Heart right ventricle (tissue), 16 donors: ENCODE results near the gene HPDL. TPM values are rescaled to one million over a fixed set of nuclear protein-coding genes. Genes with fewer than 3 reads are reported as not detected.

Source experiments
- ATAC-seq, 8 donors: fragments of 200-7000 bp; cut with Tn5 transposase; one replicate each; pipeline ENCODE4 v1.9.1; 2020; ENCODE audit warnings: mild to moderate bottlenecking in 8 of 8, moderate library complexity in 8 of 8, moderate number of reproducible peaks in 1 of 8
- DNase-seq, 2 donors: peaks; one replicate each; pipeline ENCODE4 v3.0.0-alpha.2; 2020
- H3K27ac ChIP-seq, 10 donors: fragments of 200-600 bp; sonication (generic) in 2 of 10; one replicate each; pipeline versions ENCODE4 v1.5.0 to v1.8.0; 2020 to 2022; ENCODE audit warnings: mild to moderate bottlenecking in 3 of 10
- H3K27me3 ChIP-seq, 7 donors: fragments of 200-600 bp; one replicate each; pipeline ENCODE4 v1.8.0; 2021 to 2022; ENCODE audit warnings: mild to moderate bottlenecking in 2 of 7
- H3K36me3 ChIP-seq, 9 donors: fragments of 200-600 bp; sonication (generic) in 1 of 9; one replicate each; pipeline versions ENCODE4 v1.5.0 to v1.8.0; 2020 to 2022; ENCODE audit warnings: mild to moderate bottlenecking in 2 of 9
- H3K4me1 ChIP-seq, 9 donors: fragments of 200-600 bp; sonication (generic) in 1 of 9; one replicate each; pipeline versions ENCODE4 v1.5.0 to v1.8.0; 2020 to 2022; ENCODE audit warnings: mild to moderate bottlenecking in 4 of 9
- H3K4me3 ChIP-seq, 10 donors: fragments of 200-600 bp; sonication (generic) in 2 of 10; one replicate each; pipeline versions ENCODE4 v1.5.0 to v1.8.0; 2020 to 2022; ENCODE audit warnings: mild to moderate bottlenecking in 7 of 10, moderate library complexity in 2 of 10
- H3K9me3 ChIP-seq, 11 donors: fragments of 200-600 bp in 10 of 11; sonication (generic) in 2 of 11; one replicate each; pipeline versions ENCODE4 v1.5.0 to v1.8.0; 2013 to 2022; ENCODE audit warnings: mild to moderate bottlenecking in 2 of 11, control low read depth in 1 of 11, moderate library complexity in 1 of 11
- WGBS, 2 donors: extraction: QIAGEN DNeasy Blood & Tissue Kit; methylation state at CpG; one replicate each; pipeline ENCODE4 v1.1.7; 2013; ENCODE audit warnings: inconsistent platforms in 1 of 2; 5-methylcytosine and 5-hydroxymethylcytosine counted together
- intact Hi-C, 10 donors: fragments of 100-400 bp; cut with DNase I; formaldehyde crosslinking; loops; one replicate each; pipeline versions ENCODE4 v1.11.1 to v1.14.2; 2022
- polyA plus RNA-seq, 2 donors: library from polyadenylated mRNA; stranded (reverse); fragments of 200-250 nt; gene quantifications; one replicate each; pipeline ENCODE4 v1.2.3, GENCODE V29; 2013
- total RNA-seq, 10 donors: library from RNA; stranded (reverse); fragmentation: NEBNext Ultra II Directional in 3 of 10; extraction: Animal tissue kit (Norgen Biotek cat#: 25700) in 3 of 10; gene quantifications; one replicate each; pipeline versions ENCODE4 v1.2.1 to v1.2.4, GENCODE V29; 2021 to 2023
- TF ChIP-seq, protein P1 (sequence below), 9 donors: fragments of 200-600 bp; sonication (generic) in 2 of 9; IDR thresholded peaks; one replicate each; pipeline versions ENCODE4 v1.5.0 to v1.8.0; 2021 to 2022; ENCODE audit warnings: antibody characterized with exemption in 9 of 9, mild to moderate bottlenecking in 5 of 9, moderate library complexity in 1 of 9
- donor health status: Arrhythmogenic right ventricular cardiomyopathy.
- donor health status: ischemic (EF 13 %, LVEDD 7.1; RV severe dilation, severe dysfunction).
- donor health status: healthy with polysubstance abuse.
- donor health status: DM: no; HTN: yes; CAD: no.
- donor health status: DM: no; HTN: no; CAD: no.
- donor health status: ischemic (EF 25% LVEDD 6.9; RV normal size, moderate dysfunction).
- donor health status: ischemic (EF 25% LVEDD 5.7; RV mildly dilated, moderate dysfunction).
- donor health status: healthy.
- donor health status: DM: yes; HTN: yes; CAD: no.
- donor health status: Ischemic cardiomyopathy.
- donor health status: ischemic (EF 35%, LVEDD 5.7; RV mildly dilated, moderate dysfunction).
- donor health status: nonischemic (EF 11% LVEDD 7.7; RV severe dilation, severe dysfunction).
- donor health status: DM: yes; HTN: yes; CAD: no.
- donor health status: PGD.
- donor health status: ischemic (EF 29% LVEDD 5.4; RV normal size, mild dysfunction).
- donor health status: nonischemic (EF 23%, LVEDD 6.1; RV moderate dilation, normal function).

The HPDL gene
- total and polyA plus RNA-seq, 12 donors, result 0.17 to 0.62 (median 0.37) TPM; not detected in 7

DNA sequence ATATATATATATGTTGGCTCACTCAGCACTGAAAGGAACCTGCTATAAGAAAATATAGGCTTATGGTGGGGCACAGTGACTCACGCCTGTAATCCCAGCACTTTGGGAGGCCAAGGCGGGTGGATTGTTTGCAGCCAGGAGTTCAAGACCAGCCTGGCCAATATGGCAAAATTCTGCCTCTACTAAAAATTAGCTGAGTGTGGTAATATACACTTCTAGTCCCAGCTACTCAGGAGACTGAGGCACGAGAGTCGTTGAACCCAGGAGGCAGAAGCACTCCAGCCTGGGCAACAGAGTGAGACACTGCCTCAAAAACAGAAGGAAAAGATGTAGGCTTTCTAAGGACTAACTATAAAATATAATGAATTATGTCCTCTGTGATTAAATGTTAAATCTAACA is 28.1 kb downstream of the HPDL start:
- WGBS, 2 donors, result 93 to 95% methylated on average over 4 of the region's 4 CpGs
- intact Hi-C loops, result loop anchor here in 2 of 10 donors (5.0 to 10.0 kb wide), 2 partner anchors 217 to 220 kb away; no protein-coding TSS in a partner anchor
- no peaks in the 10 kb centered on the region for H3K27me3 ChIP-seq
- TF ChIP-seq, protein P1, sequence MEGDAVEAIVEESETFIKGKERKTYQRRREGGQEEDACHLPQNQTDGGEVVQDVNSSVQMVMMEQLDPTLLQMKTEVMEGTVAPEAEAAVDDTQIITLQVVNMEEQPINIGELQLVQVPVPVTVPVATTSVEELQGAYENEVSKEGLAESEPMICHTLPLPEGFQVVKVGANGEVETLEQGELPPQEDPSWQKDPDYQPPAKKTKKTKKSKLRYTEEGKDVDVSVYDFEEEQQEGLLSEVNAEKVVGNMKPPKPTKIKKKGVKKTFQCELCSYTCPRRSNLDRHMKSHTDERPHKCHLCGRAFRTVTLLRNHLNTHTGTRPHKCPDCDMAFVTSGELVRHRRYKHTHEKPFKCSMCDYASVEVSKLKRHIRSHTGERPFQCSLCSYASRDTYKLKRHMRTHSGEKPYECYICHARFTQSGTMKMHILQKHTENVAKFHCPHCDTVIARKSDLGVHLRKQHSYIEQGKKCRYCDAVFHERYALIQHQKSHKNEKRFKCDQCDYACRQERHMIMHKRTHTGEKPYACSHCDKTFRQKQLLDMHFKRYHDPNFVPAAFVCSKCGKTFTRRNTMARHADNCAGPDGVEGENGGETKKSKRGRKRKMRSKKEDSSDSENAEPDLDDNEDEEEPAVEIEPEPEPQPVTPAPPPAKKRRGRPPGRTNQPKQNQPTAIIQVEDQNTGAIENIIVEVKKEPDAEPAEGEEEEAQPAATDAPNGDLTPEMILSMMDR (IDR thresholded peaks at IDR 0.05), result no peak
- DNase-seq (no peak), ATAC-seq (no peak)
- H3K27ac ChIP-seq, result no peak overlapping the region
- H3K4me1 ChIP-seq, result peaks cover 0 to 10% (median 0%) of the 10 kb centered on the region in 9 donors
- no peaks in the 10 kb centered on the region for H3K36me3 ChIP-seq
- no peaks in the 10 kb centered on the region for H3K9me3 ChIP-seq
- H3K4me3 ChIP-seq, result no peak overlapping the region

DNA sequence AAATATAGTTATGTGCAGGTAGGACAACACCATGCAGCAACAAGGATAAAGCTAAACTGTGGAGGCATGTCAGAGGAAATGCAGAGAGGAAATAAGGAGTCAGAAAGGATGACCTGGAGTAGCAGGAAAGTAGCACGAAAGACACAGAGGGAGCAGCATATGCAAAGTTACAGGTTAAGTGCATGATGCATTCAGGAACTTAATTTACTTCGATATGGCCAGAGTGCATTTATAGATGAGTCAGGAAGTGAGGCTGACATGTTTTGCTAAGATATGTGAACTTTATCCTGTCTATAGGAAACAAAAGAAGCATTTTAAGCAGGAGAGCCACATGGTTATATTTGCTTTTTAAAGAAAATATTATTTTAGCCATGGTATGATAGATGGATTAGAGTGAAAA is 29.0 kb downstream of the HPDL start:
- Histone ChIP-seq H3K4me1 (peaks cover 0 to 14% (median 8%) of the 10 kb centered on the region in 9 donors), H3K4me3 (no peak overlapping the region), H3K27me3 (no peaks in the 10 kb centered on the region), H3K36me3 (no peaks in the 10 kb centered on the region), H3K9me3 (no peaks in the 10 kb centered on the region), H3K27ac (no peak overlapping the region)
- TF ChIP-seq, protein P1 (IDR thresholded peaks at IDR 0.05), result no peak
- DNase-seq (no peak), ATAC-seq (no peak)
- 45 to 69% methylated on average over 2 of the region's 2 CpGs for WGBS, 2 donors
- intact Hi-C loops, result loop anchor here in 2 of 10 donors (5.0 to 10.0 kb wide), 2 partner anchors 217 to 219 kb away; no protein-coding TSS in a partner anchor

DNA sequence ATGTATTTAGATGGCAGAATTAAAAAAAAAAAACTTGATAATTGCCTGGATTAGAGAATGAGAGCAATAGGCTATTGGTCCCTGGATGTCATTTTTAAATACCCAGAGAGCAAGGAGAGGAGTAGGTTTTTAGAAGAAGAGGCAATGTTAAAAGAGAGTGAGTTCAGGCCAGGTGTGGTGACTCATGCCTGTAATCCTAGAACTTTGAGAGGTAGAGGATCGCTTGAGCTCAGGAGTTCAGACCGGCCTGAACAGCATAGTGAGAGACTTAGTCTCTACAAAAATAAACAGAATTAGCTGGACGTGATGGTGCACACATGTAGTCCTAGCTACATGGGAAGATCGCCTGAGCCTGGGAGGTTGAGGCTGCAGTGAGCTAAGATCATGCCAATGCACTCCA is 29.5 kb downstream of the HPDL start:
- Histone ChIP-seq H3K27me3 (no peaks in the 10 kb centered on the region), H3K27ac (no peak overlapping the region), H3K9me3 (no peaks in the 10 kb centered on the region), H3K36me3 (no peaks in the 10 kb centered on the region), H3K4me3 (no peak overlapping the region), H3K4me1 (peaks cover 0 to 18% (median 11%) of the 10 kb centered on the region in 9 donors)
- TF ChIP-seq, protein P1 (IDR thresholded peaks at IDR 0.05), result no peak
- ATAC-seq (no peak), DNase-seq (no peak)
- WGBS, 2 donors, result 89 to 90% methylated on average over 4 of the region's 4 CpGs
- intact Hi-C loops, result loop anchor here in 2 of 10 donors (5.0 to 10.0 kb wide), 2 partner anchors 216 to 219 kb away; no protein-coding TSS in a partner anchor

DNA sequence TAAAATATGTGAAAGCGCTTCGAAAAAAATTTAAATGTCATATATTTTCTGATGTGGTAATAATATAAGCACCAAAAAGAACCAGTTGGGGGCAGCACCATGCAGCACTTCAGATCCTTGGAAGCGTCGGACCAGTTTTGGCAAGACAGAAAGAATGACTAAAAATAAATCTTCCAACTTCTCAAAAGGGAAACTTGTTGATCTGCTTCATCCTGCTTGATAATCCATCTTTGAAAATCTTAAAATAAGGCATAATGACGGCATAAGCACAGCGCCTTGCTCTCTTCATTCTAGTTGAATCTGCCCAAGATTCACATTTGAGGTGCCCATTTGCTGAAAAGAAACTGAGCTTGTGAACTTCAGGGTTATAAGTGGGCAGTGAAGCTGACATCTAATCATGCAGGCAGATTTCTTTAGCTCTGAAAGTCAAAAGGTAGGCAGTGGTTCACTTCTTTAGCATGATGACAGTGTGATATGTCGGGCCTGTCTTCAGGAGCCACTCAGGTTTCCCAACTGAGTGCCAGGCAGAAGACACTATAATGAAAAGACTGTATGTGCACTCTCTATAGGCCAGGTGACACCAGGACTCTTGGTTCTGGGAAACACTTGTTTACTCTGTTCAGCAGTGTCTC is 33.3 kb downstream of the HPDL start:
- H3K9me3 ChIP-seq, result no peaks in the 10 kb centered on the region
- 14 to 16% methylated on average over 7 of the region's 7 CpGs for WGBS, 2 donors

More for the DNA sequence above, 33.3 kb downstream of the HPDL start:
- intact Hi-C loops, result loop anchor here (1.0 to 10.0 kb wide), 11 partner anchors 131 to 215 kb away; partner anchors contain the start of gene TESK2 (in 4 of the 10)
- DNase-seq, result peak; percentile 33 to 80
- TF ChIP-seq, protein P1 (IDR thresholded peaks at IDR 0.05), result peak; percentile 58 to 86 (median 78)
- Histone ChIP-seq H3K36me3 (no peaks in the 10 kb centered on the region), H3K4me3 (peak overlapping the region in 3 of 10 donors; percentile 15 to 16 (median 16)), H3K27me3 (no peaks in the 10 kb centered on the region), H3K27ac (peak overlapping the region in 9 of 10 donors; percentile 55 to 78 (median 73)), H3K4me1 (peaks cover 0 to 23% (median 11%) of the 10 kb centered on the region in 9 donors)
- ATAC-seq, result peak; percentile 72 to 92 (median 86)
